Keratinocyte (primary cell): ENCODE data around the gene C1orf216.

ENCODE experiments used
- EZH2 ChIP-seq: IDR thresholded peaks from one replicate; pipeline ENCODE4 v1.6.1; 2012; ENCODE audit warnings: inconsistent platforms, mild to moderate bottlenecking, low read length, moderate library complexity
- TF ChIP-seq, protein P1 (sequence below), 3 experiments: IDR thresholded peaks in 1 of 3; conservative IDR thresholded peaks in 1 of 3; optimal IDR thresholded peaks in 1 of 3; 2 replicates in 2 of 3; 3 replicates in 1 of 3; pipeline versions ENCODE3 to v1.5.1; 2011; ENCODE audit warnings: low read length in 3 of 3, mild to moderate bottlenecking in 3 of 3, moderate library complexity in 2 of 3, control low read depth in 1 of 3, inconsistent platforms in 1 of 3; ENCODE audit not compliant: insufficient read depth in 2 of 3; ENCODE audit errors: extremely low read depth in 1 of 3

DNA sequence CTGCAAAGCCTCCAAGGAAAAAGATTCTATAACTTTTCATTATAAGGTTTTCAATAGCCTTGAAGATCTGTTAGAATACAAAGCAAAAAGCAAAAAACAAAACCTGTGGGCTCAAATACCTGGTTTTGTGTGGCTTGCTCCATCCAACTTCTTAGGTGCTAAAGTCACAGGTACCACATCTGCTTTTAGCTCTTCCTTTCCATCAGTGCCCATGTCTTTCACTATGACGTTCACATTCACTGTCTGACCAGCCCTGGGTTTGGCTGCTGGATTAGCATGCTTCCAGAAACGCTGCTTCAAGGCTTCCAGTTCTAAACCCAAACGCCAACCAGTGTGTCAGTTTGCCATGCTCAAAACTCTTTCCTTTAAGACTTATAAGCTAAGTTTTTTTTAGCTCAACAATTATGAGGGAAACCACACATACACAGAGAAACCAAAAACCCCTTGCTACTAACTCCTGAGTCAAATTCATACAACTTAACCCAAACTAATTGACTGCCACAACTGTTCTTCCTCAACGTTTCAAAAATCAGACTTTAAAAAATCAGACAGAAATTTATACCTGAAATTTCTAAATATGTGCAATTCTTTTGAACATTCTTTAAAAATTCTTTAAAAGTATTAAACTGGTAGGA is 35.1 kb upstream of the C1orf216 start:
- TF ChIP-seq EZH2, result no peak
- TF ChIP-seq, protein P1, sequence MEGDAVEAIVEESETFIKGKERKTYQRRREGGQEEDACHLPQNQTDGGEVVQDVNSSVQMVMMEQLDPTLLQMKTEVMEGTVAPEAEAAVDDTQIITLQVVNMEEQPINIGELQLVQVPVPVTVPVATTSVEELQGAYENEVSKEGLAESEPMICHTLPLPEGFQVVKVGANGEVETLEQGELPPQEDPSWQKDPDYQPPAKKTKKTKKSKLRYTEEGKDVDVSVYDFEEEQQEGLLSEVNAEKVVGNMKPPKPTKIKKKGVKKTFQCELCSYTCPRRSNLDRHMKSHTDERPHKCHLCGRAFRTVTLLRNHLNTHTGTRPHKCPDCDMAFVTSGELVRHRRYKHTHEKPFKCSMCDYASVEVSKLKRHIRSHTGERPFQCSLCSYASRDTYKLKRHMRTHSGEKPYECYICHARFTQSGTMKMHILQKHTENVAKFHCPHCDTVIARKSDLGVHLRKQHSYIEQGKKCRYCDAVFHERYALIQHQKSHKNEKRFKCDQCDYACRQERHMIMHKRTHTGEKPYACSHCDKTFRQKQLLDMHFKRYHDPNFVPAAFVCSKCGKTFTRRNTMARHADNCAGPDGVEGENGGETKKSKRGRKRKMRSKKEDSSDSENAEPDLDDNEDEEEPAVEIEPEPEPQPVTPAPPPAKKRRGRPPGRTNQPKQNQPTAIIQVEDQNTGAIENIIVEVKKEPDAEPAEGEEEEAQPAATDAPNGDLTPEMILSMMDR (optimal IDR thresholded peaks at IDR 0.05 in 1 of 3, IDR thresholded peaks at IDR 0.05 in 1 of 3, conservative IDR thresholded peaks at IDR 0.05 in 1 of 3; ENCODE audit: extremely low read depth in 1 of 3, insufficient read depth in 2 of 3, low read length in 3 of 3), result no peak
